ENCODE measurements around the gene ANAPC13.

GRCh38 chr3:134535186-134535970 lies 49.6 kb upstream of the ANAPC13 start:
- TF ChIP-seq CTCF (conservative IDR thresholded peaks at IDR 0.05), result no peak
- TF ChIP-seq ZFX (IDR thresholded peaks at IDR 0.05), result no peak
